HFF-Myc (cell line): ENCODE results near the gene PPIE.

ENCODE experiments used
- DNase-seq: peaks from one replicate; pipeline ENCODE4 v3.0.0-alpha.2; 2011; ENCODE audit warnings: low read depth; ENCODE audit errors: extremely low read depth
- H3K4me3 ChIP-seq: replicated peaks from 2 replicates; pipeline ENCODE4 v1.5.1; 2011; ENCODE audit warnings: low read depth, mild to moderate bottlenecking, control low read depth, low read length
- TF ChIP-seq, protein P1 (sequence below): IDR thresholded peaks from 2 replicates; pipeline ENCODE4 v1.5.1; 2012; ENCODE audit warnings: mild to moderate bottlenecking, low read depth, low read length, control low read depth; ENCODE audit errors: missing control alignments

PPIE gene

DNA sequence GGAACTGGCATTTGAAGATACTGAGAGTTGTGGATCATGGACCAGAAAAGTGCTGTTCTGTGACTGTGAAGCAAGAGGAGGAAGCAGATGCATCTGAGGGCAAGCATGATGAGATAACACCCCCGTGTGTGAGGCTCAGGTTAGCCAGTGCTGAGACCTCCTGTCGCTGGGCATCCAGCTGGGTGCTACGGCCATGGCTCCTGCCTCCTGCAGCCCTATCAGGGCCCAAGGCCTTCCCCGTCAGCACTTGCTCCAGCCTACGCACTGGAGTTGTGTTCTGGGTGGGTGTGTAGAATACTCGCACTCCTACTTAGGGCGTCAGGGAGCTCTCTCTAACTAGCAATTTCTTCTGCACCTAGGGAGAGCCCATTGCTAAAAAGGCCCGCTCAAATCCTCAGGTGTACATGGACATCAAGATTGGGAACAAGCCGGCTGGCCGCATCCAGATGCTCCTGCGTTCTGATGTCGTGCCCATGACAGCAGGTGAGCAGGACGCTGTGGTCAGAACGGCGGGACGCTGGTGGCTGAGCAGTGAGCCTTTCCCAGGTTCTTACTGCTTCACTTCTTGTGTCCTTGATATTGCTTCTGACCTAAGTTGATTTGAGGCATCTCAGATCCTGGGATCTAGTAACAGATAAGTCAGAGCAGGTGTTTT is 6.5 kb downstream of the PPIE start:
- TF ChIP-seq, protein P1, sequence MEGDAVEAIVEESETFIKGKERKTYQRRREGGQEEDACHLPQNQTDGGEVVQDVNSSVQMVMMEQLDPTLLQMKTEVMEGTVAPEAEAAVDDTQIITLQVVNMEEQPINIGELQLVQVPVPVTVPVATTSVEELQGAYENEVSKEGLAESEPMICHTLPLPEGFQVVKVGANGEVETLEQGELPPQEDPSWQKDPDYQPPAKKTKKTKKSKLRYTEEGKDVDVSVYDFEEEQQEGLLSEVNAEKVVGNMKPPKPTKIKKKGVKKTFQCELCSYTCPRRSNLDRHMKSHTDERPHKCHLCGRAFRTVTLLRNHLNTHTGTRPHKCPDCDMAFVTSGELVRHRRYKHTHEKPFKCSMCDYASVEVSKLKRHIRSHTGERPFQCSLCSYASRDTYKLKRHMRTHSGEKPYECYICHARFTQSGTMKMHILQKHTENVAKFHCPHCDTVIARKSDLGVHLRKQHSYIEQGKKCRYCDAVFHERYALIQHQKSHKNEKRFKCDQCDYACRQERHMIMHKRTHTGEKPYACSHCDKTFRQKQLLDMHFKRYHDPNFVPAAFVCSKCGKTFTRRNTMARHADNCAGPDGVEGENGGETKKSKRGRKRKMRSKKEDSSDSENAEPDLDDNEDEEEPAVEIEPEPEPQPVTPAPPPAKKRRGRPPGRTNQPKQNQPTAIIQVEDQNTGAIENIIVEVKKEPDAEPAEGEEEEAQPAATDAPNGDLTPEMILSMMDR = no peak

DNA sequence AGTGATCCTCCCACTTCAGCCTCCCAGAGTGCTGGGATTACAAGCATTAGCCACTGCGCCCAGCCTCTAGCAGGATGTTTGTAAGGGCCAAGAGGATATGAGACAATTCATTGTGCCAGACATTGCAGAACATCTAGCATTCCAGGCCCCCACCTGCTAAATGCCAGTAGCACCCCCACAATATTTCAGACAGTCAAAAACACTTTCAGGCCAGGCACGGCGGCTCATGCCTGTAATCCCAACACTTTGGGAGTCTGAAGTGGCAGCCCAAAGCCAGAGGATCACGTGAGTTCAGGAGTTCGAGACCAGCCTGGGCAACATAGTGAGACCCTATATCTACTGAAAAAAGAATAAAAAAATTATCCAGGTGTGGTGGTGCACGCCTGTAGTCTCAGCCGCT is 12.9 kb downstream of the PPIE start:
- TF ChIP-seq, protein P1 = no peak
- no peak overlapping the region for H3K4me3 ChIP-seq
- no peak for DNase-seq

More for the DNA sequence above, 6.5 kb downstream of the PPIE start:
- no peak overlapping the region for H3K4me3 ChIP-seq
- DNase-seq = no peak

DNA sequence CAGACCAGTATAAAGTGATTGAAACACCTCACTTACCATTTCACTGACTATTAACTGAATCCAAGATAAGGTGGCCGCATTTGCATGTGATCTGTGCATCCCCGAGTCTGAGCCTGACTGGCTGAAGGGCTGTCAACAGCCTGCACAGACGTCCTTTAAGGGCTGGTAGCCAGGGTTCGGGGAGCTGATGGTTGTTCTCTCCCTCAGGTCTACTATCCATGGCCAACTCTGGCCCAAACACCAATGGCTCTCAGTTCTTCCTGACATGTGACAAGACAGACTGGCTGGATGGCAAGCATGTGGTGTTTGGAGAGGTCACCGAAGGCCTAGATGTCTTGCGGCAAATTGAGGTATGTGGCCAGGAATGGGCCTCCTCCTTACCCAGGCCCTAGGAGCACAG is 14.0 kb downstream of the PPIE start:
- TF ChIP-seq, protein P1 = no peak
- H3K4me3 ChIP-seq = no peak overlapping the region
- no peak for DNase-seq

DNA sequence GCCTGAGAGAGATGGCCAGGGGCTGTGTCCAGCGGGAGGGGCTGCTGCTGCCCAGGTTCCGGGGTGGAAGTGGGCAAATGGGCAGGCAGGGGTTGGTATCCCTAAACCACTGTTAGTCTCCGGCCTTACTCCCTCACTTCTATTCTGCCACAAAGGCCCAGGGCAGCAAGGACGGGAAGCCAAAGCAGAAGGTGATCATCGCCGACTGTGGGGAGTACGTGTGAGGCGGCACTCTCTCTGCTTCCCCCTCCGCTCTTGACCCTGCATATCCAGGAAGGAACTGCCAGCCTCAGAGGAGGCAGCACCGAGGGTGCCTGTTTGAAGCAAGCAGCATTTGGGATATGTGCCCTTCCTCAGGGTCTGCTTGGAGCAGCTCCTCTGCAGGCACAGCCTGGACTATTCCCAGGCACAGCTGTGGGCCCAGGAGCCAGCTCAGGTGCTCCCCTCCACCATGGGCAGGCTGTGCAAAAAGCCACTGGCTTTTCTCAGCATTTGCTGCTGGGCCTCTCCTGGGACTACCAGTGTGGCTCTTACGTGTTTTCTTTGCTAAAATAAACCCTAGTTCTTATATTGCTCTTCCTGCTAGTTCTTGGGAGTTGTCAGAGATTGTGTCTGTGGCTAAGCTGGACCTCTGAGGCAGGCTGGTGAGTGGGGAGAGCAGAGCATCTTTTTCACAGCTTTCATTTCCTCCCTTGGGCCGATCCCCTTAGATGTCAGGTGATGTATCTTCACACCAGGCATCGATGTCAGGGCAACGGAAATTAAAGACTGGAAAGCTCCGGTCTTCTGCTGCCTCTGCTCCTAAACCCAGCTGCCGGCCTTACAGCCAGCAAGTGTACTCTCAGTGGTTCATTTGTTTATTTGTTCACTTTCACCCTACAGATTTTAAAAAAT is 14.7 kb downstream of the PPIE start:
- TF ChIP-seq, protein P1 = no peak
- DNase-seq = no peak
- no peak overlapping the region for H3K4me3 ChIP-seq

DNA sequence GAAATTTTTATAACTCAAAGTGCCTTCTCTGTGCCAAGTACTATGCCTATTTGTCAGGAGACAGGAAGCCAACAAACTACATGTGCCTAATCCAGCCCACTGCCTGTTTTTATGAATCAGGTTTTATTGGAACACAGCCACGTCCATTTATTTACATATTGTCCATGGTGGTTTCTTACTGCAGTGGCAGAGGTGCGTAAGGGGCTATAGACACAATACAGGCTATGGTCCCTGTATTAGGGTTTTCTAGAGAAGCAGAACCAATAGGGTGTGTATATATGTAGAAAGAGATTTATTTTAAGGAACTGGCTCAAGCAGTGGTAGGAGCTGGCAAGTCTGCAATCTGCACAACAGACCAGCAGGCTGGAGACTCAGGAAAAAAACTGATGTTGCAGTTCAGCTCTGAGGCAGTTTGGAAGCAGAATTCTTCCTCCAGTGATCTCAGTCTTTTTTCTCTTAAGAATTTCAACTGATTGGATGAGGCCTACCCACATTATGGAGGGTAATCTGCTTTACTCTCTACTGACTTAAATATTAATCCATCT is 15.4 kb downstream of the PPIE start:
- no peak for DNase-seq

DNA sequence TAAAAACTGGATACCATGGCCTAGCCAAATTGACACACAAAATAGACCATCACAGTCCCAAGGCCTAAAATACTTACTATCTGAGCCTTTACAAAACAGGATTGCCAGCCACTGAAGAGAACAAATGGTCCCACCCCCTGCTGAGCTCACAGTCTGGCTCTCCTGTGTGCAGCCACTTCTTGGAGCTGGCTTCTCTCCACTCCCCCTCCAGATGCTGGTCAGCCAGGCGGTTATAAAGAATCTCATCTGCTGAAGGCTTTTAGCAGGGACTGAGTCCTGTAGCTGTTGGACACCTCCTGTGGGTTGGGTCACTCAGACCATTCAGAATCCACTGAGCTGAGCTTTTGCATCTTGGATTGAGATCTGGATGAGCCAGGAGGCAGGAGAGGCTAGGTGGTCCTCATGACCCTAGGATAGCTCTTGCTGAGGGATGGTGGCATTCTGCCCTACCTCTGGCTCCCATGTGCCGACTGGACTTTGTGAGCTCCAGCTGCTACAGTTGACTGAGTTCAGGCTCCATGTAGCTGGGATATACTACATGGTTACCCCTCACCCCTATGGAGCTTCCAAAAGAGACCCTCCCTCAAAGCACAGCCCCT is 16.3 kb downstream of the PPIE start:
- H3K4me3 ChIP-seq = no peak overlapping the region
- DNase-seq = no peak
- TF ChIP-seq, protein P1 = no peak

More for the DNA sequence above, 15.4 kb downstream of the PPIE start:
- TF ChIP-seq, protein P1 = no peak
- no peak overlapping the region for H3K4me3 ChIP-seq
